Measurements from ENCODE around the gene SVEP1. TPM values are rescaled to one million over a fixed set of nuclear protein-coding genes. Genes with fewer than 3 reads are reported as not detected.

SVEP1 gene
- total RNA-seq, 1 experiment from 2014 or later: 0.05 TPM

- DNase-seq (ENCODE audit: low read depth, low spot score): no peak
- intact Hi-C loops (cut with micrococcal nuclease; ENCODE audit: unreplicated experiment) (no loop called here), in situ Hi-C loops (cut with HindIII; ENCODE audit: low pct_unique_long_range_greater_than_20kb, low sequenced_read_pairs) (no loop called here)
- Histone ChIP-seq H3K27ac (ENCODE audit: low read length) (no peak overlapping the region), H3K4me3 (ENCODE audit: low read depth in 2 of 2, low read length in 2 of 2) (no peak overlapping the region), H3K9me3 (ENCODE audit: control insufficient read depth, insufficient read depth, low read depth, low read length) (no peaks in the 10 kb centered on the region), H3K4me1 (ENCODE audit: control insufficient read depth, insufficient read depth, low read length) (no peaks in the 10 kb centered on the region), H3K36me3 (ENCODE audit: control insufficient read depth, insufficient read depth, low read length) (no peaks in the 10 kb centered on the region), H3K27me3 (ENCODE audit: control insufficient read depth, insufficient read depth, low read length) (no peaks in the 10 kb centered on the region)
- BruUV-seq (replicated peaks): no TSS peak
- ChIA-PET CTCF (no interaction called here), POLR2A (no interaction called here)
- ATAC-seq: no peak
- TF ChIP-seq TCF7L2 (IDR thresholded peaks at IDR 0.05; ENCODE audit: low read depth, low read length) (no peak), POLR2AphosphoS5 (IDR thresholded peaks at IDR 0.05; ENCODE audit: low read depth, low read length) (no peak), REST (IDR thresholded peaks at IDR 0.05; ENCODE audit: insufficient read depth in 1 of 2, low read depth in 2 of 2, low read length in 1 of 2) (no peak), SIN3A (IDR thresholded peaks at IDR 0.05; ENCODE audit: borderline replicate concordance, insufficient read depth, low read depth, low read length) (no peak), CTCF (IDR thresholded peaks at IDR 0.05) (no peak)
Measured at GRCh38 chr9:110320651-110321445, 258.7 kb downstream of the SVEP1 start.

- in situ Hi-C loops (cut with HindIII; ENCODE audit: low pct_unique_long_range_greater_than_20kb, low sequenced_read_pairs): no loop called here
- BruUV-seq (replicated peaks): no TSS peak
- no peak overlapping the region for H3K4me3 ChIP-seq (ENCODE audit: low read depth in 2 of 2, low read length in 2 of 2)
- intact Hi-C loops (cut with micrococcal nuclease; ENCODE audit: unreplicated experiment): no loop called here
- no peak for DNase-seq (ENCODE audit: low read depth, low spot score)
- H3K27ac ChIP-seq (ENCODE audit: low read length): no peak overlapping the region
- TF ChIP-seq TCF7L2 (IDR thresholded peaks at IDR 0.05; ENCODE audit: low read depth, low read length) (no peak), SIN3A (IDR thresholded peaks at IDR 0.05; ENCODE audit: borderline replicate concordance, insufficient read depth, low read depth, low read length) (no peak), CTCF (IDR thresholded peaks at IDR 0.05) (no peak), REST (IDR thresholded peaks at IDR 0.05; ENCODE audit: insufficient read depth in 1 of 2, low read depth in 2 of 2, low read length in 1 of 2) (no peak), POLR2AphosphoS5 (IDR thresholded peaks at IDR 0.05; ENCODE audit: low read depth, low read length) (no peak)
- POLR2A ChIA-PET: no interaction called here
- no peaks in the 10 kb centered on the region for H3K27me3 ChIP-seq (ENCODE audit: control insufficient read depth, insufficient read depth, low read length)
- CTCF ChIA-PET: no interaction called here
- H3K4me1 ChIP-seq (ENCODE audit: control insufficient read depth, insufficient read depth, low read length): no peaks in the 10 kb centered on the region
- no peaks in the 10 kb centered on the region for H3K9me3 ChIP-seq (ENCODE audit: control insufficient read depth, insufficient read depth, low read depth, low read length)
- no peak for ATAC-seq
- no peaks in the 10 kb centered on the region for H3K36me3 ChIP-seq (ENCODE audit: control insufficient read depth, insufficient read depth, low read length)
Measured at GRCh38 chr9:110319781-110320492, 259.6 kb downstream of the SVEP1 start.
